Stimulated activated CD8-positive, alpha-beta memory T cell treated with anti-CD3 and anti-CD28 coated beads, Interleukin-2, amount 100 ng/mL, for 1 hour (primary cell): ENCODE data around the gene DUSP6.

Source experiments
- DNase-seq, 2 donors: peaks; one replicate each; pipeline ENCODE4 v3.0.0-alpha.2; 2020; ENCODE audit warnings: low read depth in 2 of 2

The DUSP6 gene, protein sequence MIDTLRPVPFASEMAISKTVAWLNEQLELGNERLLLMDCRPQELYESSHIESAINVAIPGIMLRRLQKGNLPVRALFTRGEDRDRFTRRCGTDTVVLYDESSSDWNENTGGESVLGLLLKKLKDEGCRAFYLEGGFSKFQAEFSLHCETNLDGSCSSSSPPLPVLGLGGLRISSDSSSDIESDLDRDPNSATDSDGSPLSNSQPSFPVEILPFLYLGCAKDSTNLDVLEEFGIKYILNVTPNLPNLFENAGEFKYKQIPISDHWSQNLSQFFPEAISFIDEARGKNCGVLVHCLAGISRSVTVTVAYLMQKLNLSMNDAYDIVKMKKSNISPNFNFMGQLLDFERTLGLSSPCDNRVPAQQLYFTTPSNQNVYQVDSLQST

DNA sequence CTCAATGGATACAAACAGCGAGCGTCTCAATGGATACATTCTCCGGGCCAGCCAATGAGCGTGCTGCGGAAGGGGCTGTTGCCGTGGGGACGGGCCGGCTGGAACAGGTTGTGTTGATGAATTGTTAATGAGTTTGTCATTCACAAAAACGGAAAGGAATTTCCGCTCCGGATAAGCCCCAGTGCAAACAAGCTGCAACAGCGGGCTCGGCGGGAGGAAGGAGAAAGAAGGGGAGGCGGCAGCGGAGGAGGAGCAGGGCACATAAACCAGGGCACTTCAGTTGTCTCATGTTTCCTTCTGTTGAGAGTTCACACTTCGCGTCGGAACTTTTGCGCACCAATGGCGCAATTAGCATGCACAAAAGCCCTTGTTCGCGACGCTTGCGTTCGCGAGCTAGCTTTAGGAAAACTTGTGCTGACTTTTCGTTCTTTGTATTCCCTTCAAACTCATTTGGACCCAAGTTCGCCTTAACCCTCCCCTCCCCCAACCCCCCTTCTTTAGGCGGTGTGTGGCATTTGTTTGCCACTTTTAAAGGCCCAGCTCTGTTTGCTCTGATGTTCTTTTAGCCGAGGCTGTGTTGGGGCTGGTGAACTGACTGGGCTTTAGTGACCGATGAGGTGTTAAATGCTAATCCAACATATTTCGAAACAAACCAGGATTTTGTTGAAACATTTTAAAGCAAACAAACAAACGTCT lies at the start of gene DUSP6:
DUSP6 (minus strand) TSS at position 10 of the 696 bp plus-strand sequence. CDS start 462 bp downstream, outside the sequence.
- peak; percentile 63 to 65 for DNase-seq

DNA sequence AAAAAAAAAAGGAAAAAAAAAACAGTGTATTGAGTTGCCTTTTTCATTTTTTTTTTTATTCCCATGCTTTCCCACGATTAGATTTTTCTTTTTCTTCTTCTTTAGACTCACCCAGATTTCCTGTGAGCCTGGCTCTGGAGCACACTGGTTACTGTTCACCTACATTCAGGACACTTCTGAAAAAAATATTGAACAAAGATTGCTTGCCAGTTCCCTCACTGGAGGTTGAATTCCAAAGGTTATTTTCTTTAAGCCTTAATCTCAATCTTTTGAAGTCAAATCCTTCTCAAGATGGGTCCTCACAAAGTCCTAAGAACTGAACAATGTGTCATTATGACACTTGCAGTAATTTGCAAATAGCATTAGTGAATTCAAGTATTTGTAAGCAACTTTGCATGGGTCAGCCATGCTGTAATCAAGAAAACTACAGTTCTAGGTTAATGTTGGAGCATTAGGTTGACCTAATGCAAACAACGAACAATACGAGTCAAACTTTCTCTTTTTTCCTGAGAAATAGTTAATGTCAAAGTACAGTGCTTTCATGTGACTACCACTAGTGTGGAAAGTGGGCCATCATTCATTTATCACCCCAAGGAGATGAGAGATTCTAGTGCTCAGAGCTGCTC lies 49.2 kb upstream of the DUSP6 start:
- DNase-seq = no peak

DNA sequence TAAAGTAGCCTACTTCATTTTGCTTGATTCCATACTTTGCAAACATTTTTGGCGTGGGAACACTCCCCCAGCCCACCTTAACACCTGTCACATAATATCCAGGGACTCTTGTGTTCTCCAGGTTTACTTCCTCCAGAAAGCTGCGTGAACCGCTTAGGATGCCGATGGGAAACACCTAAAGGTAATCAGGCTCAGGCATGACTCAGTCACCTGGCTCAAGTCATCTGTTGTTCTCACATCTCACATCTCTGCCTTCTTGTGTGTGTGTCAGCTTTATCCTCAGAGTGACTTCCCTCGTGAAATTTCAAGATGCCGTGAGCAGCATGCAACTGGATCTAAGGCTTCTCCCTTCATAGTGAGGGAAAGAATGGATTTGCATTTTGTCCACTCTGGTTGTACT lies 48.1 kb upstream of the DUSP6 start:
- no peak for DNase-seq

DNA sequence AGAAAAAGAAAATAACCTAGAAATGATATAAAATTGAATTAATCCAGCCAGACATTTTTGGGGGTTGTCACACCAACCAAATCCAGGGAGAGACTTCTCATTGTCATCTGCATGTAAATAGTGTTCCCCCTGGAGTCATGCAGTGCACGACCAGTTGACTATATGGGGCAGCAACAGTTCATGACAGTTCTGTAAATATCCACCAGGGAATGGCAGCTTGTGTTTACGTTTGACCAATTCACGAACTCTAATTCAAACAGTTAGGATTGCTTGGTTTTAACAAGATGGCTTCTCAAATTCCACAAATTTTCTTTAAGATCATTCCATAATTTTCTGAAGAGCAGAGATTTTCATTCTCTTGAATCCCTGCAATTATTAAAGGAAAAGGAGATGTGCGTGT lies 43.4 kb upstream of the DUSP6 start:
- DNase-seq = no peak

DNA sequence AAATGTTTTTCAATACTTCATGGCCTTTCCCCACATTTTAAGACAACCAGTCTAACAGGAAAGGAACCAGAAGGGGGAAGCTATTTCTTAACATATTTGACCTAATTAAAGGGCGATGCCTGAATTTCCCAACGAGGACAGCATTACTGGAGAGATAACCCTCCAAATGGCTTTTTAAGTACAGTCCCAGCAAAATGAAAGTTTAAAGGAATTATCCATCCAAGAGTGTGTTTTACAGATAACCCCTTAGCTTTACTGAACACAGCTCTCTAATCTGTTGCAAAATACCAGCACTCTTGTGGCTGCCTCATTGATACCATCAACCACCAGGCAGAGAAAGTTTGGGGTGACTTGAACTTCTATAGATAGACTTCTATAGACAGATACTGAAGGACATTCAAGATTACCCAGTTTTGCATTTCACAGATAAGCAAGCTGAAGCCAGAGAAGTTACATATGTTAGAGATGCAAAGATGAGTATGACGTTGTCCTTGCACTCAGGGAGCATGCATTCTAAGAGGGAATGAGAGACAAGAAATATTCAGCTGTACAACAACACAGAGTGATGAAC lies 41.3 kb upstream of the DUSP6 start:
- no peak for DNase-seq

DNA sequence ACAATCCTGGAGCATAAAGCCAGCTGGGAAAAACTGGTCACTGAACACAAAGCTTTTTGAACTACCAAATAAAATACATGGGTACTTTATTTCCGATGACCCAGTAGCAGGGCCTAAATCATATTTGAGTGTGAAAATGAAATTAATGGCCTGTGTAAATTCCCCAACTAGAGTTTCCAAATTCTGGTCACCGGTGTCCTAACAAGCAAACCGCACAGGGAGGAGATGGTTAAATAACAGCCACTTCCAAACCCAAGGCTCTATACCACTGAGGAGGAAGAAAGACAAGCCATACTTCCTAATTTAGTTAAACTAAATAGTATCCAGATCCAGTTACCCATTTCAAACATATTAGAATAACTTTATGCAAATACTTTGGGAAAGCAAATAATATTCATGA lies 40.1 kb upstream of the DUSP6 start:
- no peak for DNase-seq

DNA sequence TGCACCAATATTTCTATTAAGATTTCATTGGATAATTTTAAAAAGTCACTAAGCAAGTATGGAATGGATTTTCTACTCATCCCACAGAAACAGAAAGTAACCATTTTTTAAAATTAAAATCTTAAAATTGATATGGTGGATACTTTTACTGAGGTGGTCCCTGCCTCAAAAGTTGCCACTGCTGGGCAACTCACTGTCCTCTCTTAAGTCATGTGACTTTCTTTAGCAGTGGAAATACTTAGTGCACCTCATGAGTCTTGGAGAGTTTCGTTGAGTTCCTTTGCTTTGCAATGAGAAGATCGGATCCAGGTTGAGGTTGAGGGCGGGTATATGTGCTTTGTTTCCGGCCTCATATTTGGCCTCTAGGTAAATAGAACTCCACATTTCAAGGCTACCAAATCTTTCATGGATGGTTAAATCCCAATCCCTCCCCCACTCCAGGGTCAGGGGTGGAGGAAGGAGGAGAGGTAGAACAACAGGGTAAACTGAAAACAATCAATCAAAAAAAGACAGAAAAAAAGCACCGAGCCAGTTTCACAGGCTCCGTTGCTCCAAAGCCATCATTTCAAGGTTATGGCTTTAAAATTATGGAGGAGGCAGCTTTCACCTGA lies 39.5 kb upstream of the DUSP6 start:
- DNase-seq = no peak

DNA sequence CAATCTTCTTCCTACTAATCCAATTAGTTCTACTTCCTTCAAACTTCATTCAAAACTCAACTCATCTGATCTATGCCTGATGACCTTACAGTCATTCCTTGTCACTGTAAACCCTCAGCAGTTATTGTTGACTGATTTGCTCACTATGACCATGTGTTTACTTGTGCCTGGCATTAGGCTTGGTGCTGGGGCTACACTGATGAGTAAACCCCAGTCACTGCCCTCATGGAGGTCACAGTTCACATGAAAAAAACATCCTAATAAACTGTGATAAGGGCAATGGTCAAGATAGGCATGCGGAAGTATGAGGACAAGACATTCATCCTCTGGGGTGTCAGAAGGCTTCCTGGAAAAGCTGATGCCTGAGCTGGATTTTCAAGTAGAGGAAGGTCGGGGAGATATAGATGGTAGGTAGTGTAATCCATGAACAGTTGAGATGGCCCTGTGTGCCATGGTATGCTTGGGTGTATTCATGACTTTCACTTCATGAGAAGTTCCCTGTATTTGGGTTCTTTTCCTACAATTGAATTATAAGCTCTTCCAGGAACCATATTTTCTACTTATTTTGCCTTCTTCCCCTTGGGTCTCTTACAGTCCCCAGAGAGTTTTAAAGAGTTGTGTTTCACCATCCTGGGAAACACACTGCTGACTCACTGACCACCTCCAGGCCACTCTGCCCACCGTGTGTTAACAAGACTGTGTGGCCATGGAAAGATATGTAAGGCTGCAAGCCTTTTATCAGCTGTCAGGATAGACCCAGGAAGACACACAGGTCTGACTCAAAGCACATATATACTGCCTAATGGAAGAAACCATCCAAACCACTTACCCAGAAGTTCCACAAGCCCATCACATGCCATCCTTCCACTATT lies 38.7 kb upstream of the DUSP6 start:
- DNase-seq = no peak

DNA sequence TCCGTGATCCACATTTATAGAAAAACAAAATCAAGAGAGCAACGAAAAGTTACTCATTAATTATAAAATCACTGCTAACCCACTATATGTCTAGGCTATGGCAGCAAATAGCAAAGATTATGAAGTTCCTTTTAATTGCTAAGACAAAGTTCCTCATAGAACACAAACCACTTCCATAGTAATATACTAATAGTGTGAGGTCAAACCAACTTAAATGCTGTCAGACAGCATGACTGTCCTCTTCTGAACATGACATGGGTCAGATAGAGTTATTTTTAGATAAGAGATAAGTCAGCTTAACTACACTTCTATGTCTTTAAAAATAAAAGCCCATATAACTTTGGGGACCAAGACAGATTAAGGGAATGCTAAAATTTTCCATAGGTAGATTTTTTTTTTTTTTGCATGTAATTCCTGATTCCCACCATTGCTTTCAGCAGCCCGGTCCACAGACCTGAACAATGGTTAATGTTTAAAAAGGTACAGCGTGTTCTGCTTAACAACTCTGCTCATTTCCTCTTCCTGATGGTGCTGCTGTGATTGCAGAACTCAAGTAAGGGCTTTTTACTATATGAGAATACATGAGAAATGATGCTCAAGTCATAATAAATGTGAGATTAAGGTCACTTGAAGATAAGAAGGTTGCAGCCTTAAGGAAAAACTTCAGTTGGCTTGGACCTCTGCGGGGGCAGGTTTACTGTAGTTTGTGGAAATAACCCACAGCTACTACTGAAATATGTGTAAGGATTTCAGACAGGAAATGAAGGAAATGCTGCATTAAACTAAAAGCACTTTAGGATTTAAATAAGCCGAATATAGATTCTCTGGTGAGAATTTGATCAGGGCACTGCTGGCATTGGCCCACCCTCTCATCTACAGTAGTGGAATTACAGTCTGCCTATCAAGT lies 37.7 kb upstream of the DUSP6 start:
- DNase-seq = no peak

DNA sequence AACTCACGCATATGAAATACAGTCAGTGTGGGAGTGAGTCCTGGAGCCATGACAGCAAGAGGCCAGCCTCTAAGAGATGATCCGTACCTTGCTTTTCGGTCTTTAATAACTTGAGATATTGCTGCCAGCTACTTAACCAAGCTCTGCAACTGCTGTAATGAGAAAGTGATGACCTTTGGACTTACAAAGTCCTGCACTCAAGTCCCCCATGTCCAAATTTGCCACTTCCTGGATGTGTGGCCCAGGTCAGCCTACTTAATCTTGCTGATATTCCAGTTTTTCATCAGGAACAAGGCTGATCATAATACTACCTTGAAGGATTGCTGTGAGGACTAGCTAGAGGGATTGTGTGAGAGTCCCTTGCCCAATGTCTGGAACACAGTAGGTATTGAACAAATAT lies 33.8 kb upstream of the DUSP6 start:
- no peak for DNase-seq

DNA sequence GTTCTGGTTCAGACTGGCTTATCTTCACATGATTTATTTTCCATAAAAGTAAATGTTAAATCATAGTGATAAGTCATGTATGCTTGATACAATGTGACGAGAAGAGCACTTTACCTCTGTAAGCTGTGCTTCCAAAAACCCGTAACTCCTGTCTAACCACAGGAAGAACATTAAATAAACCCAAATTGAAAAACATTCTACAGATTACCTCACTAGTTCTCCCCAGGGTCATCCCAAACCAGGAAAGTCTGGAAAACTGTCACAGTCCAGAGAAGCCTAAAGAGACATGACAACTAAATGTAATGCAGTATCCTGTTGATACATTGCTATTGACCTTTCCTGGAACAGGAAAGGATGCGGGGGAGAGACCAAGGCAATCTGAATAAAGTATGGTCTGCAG lies 32.5 kb upstream of the DUSP6 start:
- no peak for DNase-seq

DNA sequence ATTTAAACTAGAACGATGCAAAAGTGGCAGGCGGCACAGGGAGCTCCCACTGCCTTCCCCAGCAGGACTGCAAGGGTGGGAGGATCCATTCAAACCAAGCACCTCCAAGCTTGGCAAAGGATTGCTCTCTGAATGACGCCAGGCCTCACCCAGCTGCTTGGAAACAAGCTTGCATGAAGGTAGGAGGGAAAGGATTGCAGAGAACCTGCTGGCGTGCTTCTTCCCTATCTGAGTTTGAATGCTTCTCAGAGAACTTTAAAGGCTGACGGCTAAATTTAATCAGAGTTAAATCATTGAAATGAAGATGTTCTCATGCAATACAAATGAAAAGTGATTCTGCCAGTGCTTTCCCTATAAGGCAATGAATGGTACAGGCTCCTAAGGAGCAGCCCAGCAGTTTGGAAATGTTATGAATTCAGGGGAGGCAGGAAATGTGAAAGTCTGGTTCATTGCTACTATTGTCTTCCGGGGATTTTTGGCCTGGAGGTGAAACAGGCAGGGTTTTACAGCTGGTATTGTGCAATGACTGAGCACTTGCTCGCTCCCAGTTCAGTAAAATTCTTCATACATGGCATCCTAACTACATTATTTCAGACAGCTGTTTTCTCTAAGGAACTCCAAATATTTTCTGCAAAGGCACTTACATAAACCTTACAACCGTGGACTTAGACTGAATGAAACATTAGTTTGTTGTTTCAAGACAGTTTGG lies 31.9 kb upstream of the DUSP6 start:
- no peak for DNase-seq

DNA sequence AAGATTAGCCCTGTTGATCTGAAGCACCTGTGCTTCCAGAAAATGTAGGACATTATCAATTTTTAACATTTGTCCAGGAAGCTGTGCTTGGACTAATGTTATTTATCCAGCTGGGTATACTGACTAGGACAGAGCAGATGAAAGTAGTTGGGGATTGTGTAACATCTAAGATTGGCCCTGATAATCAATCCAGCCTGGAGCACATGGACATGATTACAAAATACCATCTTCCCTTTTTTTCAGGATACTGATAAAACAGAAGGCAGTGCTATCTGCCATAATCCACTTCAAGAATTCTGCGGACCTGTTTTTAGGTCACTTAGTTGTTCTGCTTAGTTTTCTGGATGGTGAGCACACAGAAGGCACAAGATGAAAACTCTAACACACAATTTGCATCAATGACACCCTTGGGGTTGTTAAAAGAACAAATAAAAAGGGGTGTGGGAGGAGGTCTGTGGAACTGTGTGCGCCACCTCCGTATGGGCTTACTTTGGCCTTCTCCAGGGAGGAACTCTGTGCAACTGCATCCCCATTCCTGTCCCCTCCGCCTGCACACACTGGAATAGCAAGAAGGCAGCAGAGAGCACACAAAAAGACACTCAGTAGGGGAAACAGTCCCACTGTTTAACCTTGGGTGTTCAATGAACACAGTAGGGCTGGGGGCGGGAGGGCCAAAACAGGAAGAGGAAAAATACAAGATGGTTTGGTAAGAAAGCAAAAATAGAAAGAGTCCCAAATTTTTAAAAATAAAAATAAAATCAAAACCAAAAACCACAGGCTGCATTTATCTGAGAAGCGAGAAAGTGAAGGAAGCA lies 31.1 kb upstream of the DUSP6 start:
- DNase-seq = no peak

DNA sequence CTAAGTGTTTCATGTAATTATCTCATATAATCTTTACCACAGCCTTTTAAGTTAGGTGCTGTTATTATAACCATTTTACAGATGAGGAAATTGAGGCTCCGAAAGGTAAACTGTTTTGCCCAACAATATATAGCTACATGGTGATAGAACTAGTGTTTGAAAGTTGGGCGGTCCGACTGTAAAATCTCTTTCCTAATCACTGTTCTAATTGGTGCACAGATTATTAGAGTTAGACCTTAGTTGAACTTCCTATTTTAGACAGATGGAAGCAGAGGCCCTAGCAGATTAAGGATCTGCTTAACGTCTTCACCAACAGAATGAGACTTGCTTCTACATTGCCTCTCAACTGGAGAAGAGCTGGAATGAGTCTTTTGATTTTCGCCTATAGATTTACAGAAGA lies 30.0 kb upstream of the DUSP6 start:
- DNase-seq = no peak

DNA sequence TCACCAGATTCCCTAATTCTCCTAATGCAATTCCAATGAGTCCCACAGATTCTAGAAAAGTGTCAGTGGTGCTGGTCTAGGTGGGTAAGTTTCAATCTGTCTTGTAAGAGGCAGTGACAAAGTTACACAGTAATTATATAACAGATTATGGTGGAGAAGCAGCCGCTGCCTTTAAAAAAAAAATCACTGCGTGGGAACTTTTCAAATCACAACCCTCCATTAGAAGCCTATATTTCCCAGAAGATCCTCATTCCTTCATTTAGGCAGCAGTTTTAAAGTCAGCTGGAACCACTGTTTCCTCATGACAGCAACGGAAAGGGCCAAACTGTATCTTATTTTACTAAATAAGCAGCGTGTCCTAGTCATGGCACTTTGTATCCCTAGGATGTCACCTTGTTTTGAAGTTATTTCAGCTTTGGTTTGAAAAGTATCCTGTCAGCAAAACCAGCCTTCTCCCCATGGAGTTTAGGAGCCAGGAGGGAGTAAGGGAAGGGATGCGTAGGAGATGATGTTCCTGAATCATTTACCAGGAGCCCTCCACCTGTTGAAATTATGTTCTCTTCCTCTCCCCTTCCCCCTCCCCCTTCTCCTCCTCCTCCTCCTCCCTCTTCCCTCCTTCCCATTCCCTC lies 27.7 kb upstream of the DUSP6 start:
- DNase-seq = no peak

DNA sequence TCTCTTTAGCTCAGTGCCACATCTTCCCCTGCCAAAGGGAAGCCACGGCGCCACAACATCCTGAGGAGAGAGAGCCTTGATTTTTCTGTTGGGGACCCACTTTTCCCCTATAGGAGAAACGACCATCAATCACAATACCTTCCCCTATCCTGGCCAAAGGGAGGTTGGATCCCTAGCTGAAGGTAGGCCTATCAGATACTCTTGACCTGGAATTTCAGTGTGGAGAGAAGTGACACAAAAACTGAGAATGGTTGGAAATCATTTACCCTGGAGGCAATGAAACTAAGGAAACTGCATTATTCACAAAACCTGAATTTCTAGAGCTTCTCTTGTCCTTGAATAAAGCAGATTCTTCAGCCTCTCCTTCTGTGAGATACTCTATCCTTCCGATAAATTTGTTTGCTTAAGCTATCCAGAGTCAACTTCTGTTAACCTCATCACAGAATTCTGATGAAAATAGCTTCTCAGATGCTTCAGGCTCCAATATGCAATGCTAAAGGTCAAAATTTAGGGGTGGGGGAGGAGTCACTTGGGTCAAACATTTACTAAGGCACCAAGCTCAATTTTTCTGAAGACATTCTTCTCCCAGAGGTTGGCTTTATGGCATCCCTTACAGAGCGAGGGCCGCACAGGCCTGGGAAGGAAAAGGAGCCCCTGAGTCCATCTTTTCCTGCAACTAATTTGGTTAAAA lies 27.0 kb upstream of the DUSP6 start:
- no peak for DNase-seq

DNA sequence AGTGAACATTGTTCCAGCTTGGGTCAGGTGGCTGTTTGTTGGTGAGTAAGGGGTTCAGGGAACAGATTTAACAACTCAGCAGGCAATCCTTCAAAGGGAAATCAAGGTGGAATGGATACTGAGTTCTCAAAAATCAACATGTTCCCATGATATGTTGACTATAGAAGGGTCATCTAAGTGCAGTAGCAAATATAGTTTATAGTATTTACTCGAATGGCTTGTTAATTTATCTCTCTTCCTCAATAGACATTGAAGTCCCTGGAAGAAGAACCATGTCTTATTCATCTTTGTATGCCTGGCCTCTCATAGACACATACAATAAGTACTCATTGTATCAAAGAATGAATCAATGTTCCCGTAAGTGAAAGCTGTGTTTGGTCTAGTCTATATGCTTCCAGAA lies 24.5 kb upstream of the DUSP6 start:
- no peak for DNase-seq

DNA sequence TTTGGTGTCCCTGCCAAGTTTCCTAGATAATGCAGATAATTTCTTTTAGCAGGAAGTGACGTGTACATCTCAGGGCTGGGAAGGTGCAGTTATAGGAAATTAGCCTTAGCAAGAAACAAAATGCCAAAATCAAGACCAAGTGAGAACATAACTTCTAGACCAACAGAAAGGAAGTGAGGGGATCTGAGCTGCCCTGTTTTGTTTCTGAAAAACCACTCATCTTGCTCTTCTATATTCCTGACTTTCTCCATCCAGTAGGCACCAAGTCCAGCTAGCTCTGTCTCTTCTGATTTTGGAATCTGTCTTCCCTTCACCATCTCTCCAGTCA lies 23.9 kb upstream of the DUSP6 start:
- no peak for DNase-seq
